Measurements from ENCODE around the gene ZNF77. TPM values are rescaled to one million over a fixed set of nuclear protein-coding genes. Genes with fewer than 3 reads are reported as not detected.

The ZNF77 gene
- total RNA-seq, 1 experiment from 2014 or later = 5.9 TPM

DNA sequence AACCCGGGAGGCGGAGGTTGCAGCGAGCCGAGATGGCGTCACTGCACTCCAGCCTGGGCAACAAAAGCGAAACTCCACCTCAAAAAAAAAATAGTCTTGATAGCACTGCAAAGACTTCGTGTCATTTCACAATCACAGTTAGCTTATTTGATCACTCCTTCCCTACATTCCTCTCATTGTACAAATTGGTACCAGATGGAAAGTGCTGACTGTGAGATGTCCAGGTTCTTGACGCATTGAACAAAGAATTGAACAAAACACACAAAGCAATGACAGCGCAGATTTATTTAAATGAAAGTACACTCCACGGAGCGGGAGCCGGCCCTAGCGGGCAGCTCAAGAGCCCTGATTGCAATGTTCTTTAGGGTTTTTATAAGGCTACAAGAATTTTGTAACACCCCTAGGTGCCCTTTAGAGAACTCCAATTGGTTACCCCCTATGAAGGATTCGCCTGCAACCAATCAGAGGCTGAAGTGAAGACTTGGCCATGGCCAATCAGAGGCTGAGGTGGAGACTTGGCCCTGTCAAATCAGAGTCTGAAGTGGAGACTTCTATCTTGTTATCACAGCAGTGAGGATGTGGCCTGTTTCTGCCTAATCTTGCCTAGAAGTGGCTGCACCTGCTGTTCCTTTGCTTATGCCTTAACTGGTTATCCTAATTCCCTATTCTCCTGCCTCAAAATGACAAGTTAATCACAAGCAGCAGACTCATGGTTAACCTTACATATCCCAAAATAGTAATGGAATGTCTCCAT, 60.9 kb downstream of the ZNF77 start:
- BruUV-seq (replicated peaks) = no TSS peak
- Histone ChIP-seq H3K4me2 (ENCODE audit: low read length) (no peak overlapping the region), H3K4me1 (ENCODE audit: control insufficient read depth in 1 of 2, insufficient read depth in 2 of 2, low read length in 2 of 2) (no peaks in the 10 kb centered on the region), H2AFZ (ENCODE audit: low read depth, low read length, poor library complexity, severe bottlenecking) (no peak overlapping the region), H3K9me2 (ENCODE audit: insufficient read depth) (no peaks in the 10 kb centered on the region), H4K20me1 (ENCODE audit: insufficient read depth) (no peaks in the 10 kb centered on the region), H3K9ac (ENCODE audit: low read length) (no peak overlapping the region), H3K36me3 (ENCODE audit: control insufficient read depth in 1 of 2, insufficient read depth in 2 of 2, low read length in 2 of 2) (no peaks in the 10 kb centered on the region), H3K9me3 (ENCODE audit: control insufficient read depth in 1 of 2, insufficient read depth in 1 of 2, low read depth in 1 of 2, low read length in 2 of 2) (peaks cover 0 to 4% of the 10 kb centered on the region in 2 experiments; a peak in 1 of 4 replicates), H3K27me3 (ENCODE audit: insufficient read depth, low read length) (no peaks in the 10 kb centered on the region), H3K27ac (ENCODE audit: low read depth, low read length) (no peak overlapping the region), H3K79me2 (ENCODE audit: insufficient read depth, low read length) (no peaks in the 10 kb centered on the region), H3K4me3 (replicated peaks in 1 of 2; ENCODE audit: low read depth in 1 of 2, low read length in 2 of 2) (no peak overlapping the region)
- DNase-seq (ENCODE audit: low read depth, low spot score) (no peak), ATAC-seq (0 out of 2 replicates have a peak, but pooled peaks have one; percentile 34)
- ChIA-PET RAD21 (ENCODE audit: low non-redundant PET in 1 of 2, low total read pairs in 2 of 2, uncharacterized antibody in 2 of 2, unreplicated experiment in 2 of 2) (no interaction called here), POLR2A (no interaction called here), CTCF (interaction anchor here (1.6 kb wide), 1 partner anchor 17 kb away, joined by 3 read pairs; the partner anchor contains the start of gene ZNF57)
- no peak for TF ChIP-seq POLR2A (IDR thresholded peaks at IDR 0.05; ENCODE audit: borderline replicate concordance, extremely low read depth, insufficient read depth, insufficient read length)
- TF ChIP-seq ZFX (IDR thresholded peaks at IDR 0.05) = no peak
- no peak for TF ChIP-seq EGR1 (IDR thresholded peaks at IDR 0.05; ENCODE audit: low read depth)
- TF ChIP-seq ELF1 (IDR thresholded peaks at IDR 0.05; ENCODE audit: borderline replicate concordance, low read depth) = no peak
- TF ChIP-seq EZH2phosphoT487 (IDR thresholded peaks at IDR 0.05; ENCODE audit: borderline replicate concordance) = no peak
- no peak for TF ChIP-seq CBX3 (IDR thresholded peaks at IDR 0.05; ENCODE audit: low read depth)
- no peak for TF ChIP-seq RAD21 (IDR thresholded peaks at IDR 0.05; ENCODE audit: low read depth)
- no peak for TF ChIP-seq REST (IDR thresholded peaks at IDR 0.05; ENCODE audit: low read depth)
- TF ChIP-seq SIN3A (IDR thresholded peaks at IDR 0.05; ENCODE audit: low read depth) = no peak
- TF ChIP-seq, protein P1, sequence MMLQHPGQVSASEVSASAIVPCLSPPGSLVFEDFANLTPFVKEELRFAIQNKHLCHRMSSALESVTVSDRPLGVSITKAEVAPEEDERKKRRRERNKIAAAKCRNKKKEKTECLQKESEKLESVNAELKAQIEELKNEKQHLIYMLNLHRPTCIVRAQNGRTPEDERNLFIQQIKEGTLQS (IDR thresholded peaks at IDR 0.05) = no peak
- intact Hi-C loops (cut with micrococcal nuclease) = no loop called here

Other genes with a start within 250 kb of the ZNF77 start
- gene GNG7, start 242.3 kb downstream of the ZNF77 start, total RNA-seq (2021; ENCODE audit: unreplicated experiment) = 11.3 TPM
- gene DIRAS1, start 223.6 kb downstream of the ZNF77 start, total RNA-seq (2021; ENCODE audit: unreplicated experiment) = 33.7 TPM
- gene SLC39A3, start 205.0 kb downstream of the ZNF77 start, total RNA-seq (2021; ENCODE audit: unreplicated experiment) = 39.1 TPM
- 109 TPM for gene SGTA, start 161.7 kb downstream of the ZNF77 start, total RNA-seq (2021; ENCODE audit: unreplicated experiment)
- gene THOP1, start 159.5 kb downstream of the ZNF77 start, total RNA-seq (2021; ENCODE audit: unreplicated experiment) = 201 TPM
- gene ZNF554, start 125.1 kb downstream of the ZNF77 start, total RNA-seq (2021; ENCODE audit: unreplicated experiment) = 4.0 TPM
- gene ZNF555, start 103.5 kb downstream of the ZNF77 start, total RNA-seq (2021; ENCODE audit: unreplicated experiment) = 4.5 TPM
- not detected for gene ZNF556, start 77.6 kb downstream of the ZNF77 start, total RNA-seq (2021; ENCODE audit: unreplicated experiment)
- 8.3 TPM for gene ZNF57, start 44.0 kb downstream of the ZNF77 start, total RNA-seq (2021; ENCODE audit: unreplicated experiment)
- gene TLE6, start 32.6 kb upstream of the ZNF77 start, total RNA-seq (2021; ENCODE audit: unreplicated experiment) = 10.9 TPM
- gene TLE2, start 84.3 kb upstream of the ZNF77 start, total RNA-seq (2021; ENCODE audit: unreplicated experiment) = 35.6 TPM
- 263 TPM for gene TLE5, start 117.5 kb upstream of the ZNF77 start, total RNA-seq (2021; ENCODE audit: unreplicated experiment)
- 56.5 TPM for gene GNA11, start 149.4 kb upstream of the ZNF77 start, total RNA-seq (2021; ENCODE audit: unreplicated experiment)
- gene GNA15, start 191.1 kb upstream of the ZNF77 start, total RNA-seq (2021; ENCODE audit: unreplicated experiment) = 1.5 TPM
- 0.71 TPM for gene S1PR4, start 233.8 kb upstream of the ZNF77 start, total RNA-seq (2021; ENCODE audit: unreplicated experiment)
- gene NCLN, start 241.0 kb upstream of the ZNF77 start, total RNA-seq (2021; ENCODE audit: unreplicated experiment) = 119 TPM

Measured in HCT116 (cell line).